GM21737 (cell line): ENCODE data around the gene PCGF1.
"Not testable (repeated sequence)": the region's sequence is repeated elsewhere in the genome, so short reads cannot be mapped to it uniquely, and the experiment has no call there.

Experiments used
- ATAC-seq: cut with Tn5 transposase; IDR thresholded peaks from one replicate; pipeline ENCODE4 v1.9.1; 2021; ENCODE audit warnings: mild to moderate bottlenecking, moderate library complexity; ENCODE audit not compliant: unreplicated experiment

PCGF1 gene

GRCh38 chr2:74474481-74474880 lies 33.0 kb downstream of the PCGF1 start:
- ATAC-seq = no peak

- no peak for ATAC-seq
Measured at GRCh38 chr2:74472945-74473258, 34.6 kb downstream of the PCGF1 start.

GRCh38 chr2:74472086-74472944 lies 35.2 kb downstream of the PCGF1 start, which contains the start of gene MRPL53:
TSS of gene MRPL53 (minus strand) at chr2:74472680. CDS start at chr2:74472660, 20 bp downstream.
- peak; percentile 76 for ATAC-seq

GRCh38 chr2:74471332-74472065 lies 36.0 kb downstream of the PCGF1 start:
- ATAC-seq = no peak

GRCh38 chr2:74470742-74471141 lies 36.8 kb downstream of the PCGF1 start:
- not testable (repeated sequence) for ATAC-seq

GRCh38 chr2:74464406-74464805 lies 43.1 kb downstream of the PCGF1 start:
- peak; percentile 15 for ATAC-seq

- no peak for ATAC-seq
Measured at GRCh38 chr2:74462786-74463105, 44.7 kb downstream of the PCGF1 start.

GRCh38 chr2:74462054-74462785 lies 45.3 kb downstream of the PCGF1 start:
- ATAC-seq = no peak

- no peak for ATAC-seq
Measured at GRCh38 chr2:74461187-74462053, 46.1 kb downstream of the PCGF1 start.

GRCh38 chr2:74460187-74460586 lies 47.3 kb downstream of the PCGF1 start:
- ATAC-seq = not testable (repeated sequence)

- not testable (repeated sequence) for ATAC-seq
Measured at GRCh38 chr2:74459503-74460118, 47.9 kb downstream of the PCGF1 start.

GRCh38 chr2:74458938-74459363 lies 48.5 kb downstream of the PCGF1 start:
- no peak for ATAC-seq

- ATAC-seq = peak; percentile 76
Measured at GRCh38 chr2:74458132-74458937, 49.2 kb downstream of the PCGF1 start, which contains the start of gene WBP1. TSS of gene WBP1 (plus strand) at chr2:74458438. CDS start at chr2:74458603, 165 bp downstream.

- ATAC-seq = peak; percentile 35
Measured at GRCh38 chr2:74457549-74458131, 49.9 kb downstream of the PCGF1 start.

GRCh38 chr2:74457129-74457548 lies 50.4 kb downstream of the PCGF1 start:
- ATAC-seq = no peak
